GM21529 (cell line): ENCODE results near the gene RAB1A.

ENCODE experiments used
- ATAC-seq: cut with Tn5 transposase; IDR thresholded peaks from one replicate; pipeline ENCODE4 v1.9.1; 2021; ENCODE audit not compliant: unreplicated experiment

The RAB1A gene

DNA sequence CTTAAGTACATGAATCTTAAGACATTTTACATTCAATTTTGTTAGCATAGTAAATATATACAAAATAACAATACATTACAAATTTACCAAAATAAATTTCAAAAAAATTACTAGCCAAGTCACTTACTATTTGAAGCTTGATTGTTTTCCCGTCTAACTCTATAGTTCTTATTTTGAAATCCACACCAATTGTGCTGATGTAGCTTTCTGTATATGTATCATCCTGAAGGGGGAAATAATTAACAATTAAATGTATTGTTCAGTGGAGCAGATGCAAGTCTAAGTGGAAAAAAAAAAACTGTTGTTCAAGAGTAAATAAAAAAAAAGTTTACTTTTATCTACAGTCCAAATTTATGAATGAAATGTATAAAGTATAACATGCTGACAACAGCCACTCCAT, 32.1 kb downstream of the RAB1A start:
- ATAC-seq, result no peak

DNA sequence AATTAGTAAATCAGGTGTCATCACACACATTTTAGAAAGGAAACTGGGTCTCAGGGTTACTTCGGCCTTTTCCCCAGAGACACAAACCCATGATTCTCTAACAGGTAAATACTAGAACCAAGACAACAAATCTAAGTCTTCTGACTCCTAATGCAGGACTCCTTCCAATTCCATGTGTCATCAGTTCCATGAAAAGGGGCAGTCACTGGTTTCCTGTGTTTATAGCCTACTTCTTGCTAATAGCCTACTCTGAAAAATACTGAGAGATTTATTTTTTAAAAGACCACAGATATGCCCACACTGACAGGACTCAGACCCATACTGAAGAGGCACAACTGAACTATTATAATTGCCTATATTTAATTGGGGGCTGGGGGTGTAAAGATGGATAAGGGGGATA, 33.0 kb downstream of the RAB1A start:
- no peak for ATAC-seq

DNA sequence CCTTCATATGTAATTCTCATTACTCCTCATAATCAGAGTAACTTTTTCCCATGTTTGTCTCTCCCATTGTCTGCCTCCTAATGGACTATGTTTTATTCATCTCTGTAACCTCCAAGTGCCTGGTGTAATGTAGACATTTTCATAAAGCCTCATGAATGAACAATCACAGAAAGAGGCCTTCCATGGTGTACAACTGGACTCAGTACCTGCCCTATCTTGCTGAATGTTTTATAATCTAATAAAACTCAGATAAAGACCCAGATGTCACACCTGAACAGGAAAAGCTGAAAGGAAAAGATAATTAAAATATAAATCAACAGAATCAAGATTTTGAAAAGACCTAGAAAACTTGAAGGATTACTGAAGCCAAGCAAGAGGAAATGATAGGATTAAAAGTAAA, 36.7 kb downstream of the RAB1A start:
- no peak for ATAC-seq

DNA sequence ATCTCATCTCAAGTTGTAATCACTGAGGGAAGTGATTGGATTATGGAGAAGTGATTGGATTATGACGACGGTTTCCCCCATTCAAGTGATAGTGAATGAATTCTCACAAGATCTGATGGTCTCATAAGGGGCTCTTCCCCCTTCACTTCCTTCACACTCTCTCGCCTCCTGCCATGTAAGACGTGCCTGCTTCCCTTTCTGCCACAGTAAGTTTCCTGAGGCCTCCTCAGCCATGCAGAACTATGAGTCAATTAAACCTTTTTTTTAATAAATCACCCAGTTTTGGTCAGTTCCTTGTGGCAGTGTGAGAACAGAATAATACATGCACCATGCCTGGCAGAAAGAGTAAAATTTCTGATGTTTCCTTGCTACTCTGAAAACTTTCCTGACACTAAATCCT, 37.1 kb downstream of the RAB1A start:
- ATAC-seq, result no peak

DNA sequence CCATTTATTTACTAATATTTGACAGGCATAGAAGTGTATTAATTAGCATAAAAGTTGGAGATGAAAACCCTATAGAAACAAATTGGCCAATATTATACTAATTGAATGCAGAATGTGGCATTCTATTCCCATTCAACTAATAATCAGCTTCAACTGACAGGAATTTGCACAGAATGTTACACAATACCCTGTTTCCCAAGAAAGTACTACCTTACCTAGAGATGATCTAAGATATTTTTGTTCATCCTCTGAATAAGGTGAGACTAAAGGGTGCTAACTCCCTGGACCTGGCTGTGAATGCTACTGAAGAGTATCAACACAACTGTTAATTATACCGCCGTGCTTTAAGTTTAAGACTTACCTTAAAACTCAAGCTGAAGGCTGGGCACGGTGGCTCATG, 44.8 kb downstream of the RAB1A start:
- ATAC-seq, result no peak

DNA sequence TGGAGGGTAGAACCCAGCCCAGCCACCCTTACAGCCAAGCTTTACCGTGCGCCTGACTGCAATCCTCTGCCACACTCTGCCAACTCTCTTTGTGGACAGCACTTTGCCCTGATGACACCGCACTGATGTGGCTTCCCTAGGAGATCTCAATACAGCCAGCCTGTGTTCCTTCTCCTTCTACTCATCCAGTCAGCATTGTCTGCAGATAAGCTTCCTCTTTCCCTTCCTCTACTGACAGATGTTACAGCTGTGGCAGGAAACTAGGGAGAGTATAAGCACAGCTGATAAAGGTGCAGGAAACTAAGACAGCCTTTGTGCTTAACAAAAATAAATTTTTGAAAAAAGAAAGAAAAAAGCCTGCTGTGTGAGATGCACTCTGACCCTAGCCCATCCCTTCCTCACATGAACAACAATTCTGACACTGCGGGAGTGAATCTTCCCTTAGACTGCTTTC, 48.6 kb downstream of the RAB1A start:
- no peak for ATAC-seq

DNA sequence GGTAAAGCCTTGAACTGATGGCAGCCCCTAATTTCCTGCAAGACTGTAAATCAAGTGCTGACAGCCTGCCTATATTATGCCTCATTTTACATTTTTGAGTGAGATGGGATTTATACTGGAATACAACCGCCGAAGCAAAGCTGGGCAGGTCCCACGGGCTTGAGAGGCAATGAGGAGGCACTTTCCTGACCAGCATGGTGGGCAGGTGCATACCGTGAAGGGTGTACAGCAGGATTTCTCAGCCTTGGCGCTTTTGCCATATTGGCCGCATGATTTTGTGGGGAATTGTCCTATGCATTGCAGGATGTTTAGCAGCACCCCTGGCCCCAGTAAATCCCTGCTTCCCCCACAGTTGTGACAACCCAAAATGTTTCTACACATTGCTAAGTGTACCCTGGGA, 50.9 kb downstream of the RAB1A start:
- no peak for ATAC-seq

DNA sequence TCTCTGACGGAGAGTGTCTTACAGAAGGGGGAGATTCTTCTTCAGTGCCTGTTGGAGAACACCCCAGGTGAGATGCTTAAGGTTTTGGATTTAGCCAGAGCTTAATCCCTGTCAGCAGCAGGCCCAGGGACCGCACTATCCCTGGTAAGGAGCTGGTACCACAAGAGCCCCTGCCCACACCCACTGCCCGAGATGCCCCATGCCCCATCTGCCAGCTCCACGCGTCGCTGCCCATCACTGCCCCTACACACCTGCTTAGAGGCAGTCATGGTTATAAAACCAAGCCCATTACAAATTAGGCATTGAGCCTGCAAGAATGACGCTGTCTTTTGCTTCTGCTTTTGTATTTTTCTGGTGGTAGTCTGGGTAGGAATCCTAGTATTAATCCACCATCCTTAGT, 52.0 kb downstream of the RAB1A start:
- no peak for ATAC-seq

DNA sequence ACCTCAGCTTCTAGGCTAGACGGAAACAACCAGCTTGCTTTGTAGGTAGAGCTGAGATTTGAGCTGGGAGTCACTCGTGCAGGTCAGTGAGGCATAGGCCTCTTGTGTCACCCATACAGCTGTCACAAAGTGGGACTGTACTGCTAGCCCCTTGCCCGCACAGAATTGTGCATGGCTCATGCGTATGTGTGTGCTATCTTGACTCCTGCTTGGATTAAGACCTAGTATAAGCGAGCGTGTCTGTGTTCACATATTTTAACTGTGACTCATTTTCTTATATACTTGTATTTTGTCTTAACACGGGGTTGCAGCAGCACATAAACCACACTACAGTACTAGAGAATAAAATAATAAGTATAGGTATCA, 53.6 kb downstream of the RAB1A start:
- no peak for ATAC-seq

DNA sequence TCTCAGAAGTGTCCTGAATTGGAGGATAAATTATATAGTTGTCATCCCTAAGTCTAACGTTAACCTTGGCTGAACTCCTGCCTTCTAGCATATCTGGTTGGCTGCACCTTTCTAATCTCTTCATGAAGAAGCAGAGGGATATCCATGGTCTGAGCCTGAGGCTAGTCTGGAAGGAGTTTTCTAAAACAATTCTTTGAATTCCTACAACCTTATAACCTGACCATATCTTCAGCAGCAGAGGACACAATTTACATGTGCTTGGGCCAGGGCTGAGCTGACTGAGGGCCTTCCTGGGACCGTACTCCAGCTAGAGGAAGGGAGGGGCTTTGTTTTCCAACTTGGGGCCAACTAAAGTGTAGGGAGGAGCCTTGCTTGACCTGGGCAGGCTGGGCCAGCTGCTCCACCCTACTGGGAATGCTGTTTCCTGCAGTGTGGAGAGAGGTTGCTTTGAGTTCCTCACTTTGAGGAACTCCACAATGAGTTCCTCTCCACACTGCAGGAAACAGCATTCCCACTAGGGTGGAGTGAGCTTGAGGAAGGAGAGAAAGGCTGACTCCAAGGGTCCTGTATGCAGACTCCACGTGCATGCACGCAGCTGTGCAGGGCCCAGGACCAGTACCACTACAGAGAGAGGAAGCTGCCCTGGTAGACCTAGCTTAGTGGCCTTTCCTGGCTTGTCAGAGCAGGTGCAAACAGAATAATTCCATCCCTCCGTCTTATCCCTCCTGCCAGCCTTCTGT, 54.1 kb downstream of the RAB1A start:
- no peak for ATAC-seq

DNA sequence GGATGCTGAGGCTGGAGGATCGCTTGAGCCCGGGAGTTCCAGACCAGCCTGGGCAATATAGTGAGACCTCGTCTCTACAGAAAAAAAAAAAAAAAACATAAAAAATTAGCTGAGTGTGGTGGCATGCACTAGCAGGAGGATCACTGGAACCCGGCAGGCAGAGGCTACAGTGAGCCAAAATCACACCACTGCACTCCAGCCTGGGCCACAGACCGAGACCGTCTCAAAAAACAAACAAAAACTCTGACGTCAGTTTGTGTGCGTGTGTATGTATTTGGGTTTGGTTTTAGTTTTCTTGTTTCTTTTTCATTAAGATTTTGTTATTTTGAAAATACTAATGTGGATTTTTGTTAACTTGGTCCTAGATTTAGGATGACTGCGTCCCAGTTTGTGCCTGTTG, 54.7 kb downstream of the RAB1A start:
- ATAC-seq, result no peak

DNA sequence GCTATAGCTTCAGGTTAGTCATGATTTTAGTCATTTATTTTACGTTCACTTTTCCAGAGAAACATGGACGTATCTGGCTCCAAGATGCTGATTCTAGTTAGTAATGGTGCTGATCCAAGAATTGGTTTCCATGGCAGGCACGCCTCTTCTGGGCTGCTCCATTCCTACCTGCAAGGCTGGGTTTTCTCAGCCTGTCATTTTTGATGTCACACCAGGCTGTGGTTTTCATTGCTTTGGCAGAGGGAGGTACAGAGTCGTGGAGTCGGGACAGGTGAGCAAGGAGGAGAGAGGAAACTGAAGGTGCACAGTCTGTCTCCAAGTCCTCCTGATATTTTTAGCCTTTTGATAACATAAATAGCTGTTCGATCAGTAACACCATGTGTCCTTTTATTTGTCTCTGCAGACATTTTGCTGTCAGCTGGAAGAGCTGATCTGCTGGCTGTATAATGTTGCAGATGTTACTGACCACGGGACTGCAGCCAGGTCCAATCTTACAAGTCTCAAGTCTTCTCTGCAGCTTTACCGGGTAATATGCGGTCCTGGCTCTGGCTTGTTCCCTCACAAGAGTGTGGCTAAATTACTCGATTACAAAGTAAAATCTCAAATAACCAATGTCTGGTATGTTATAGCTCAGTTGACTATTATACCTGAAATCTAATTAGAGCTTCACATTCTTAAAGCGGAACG, 55.9 kb downstream of the RAB1A start:
- ATAC-seq, result no peak

DNA sequence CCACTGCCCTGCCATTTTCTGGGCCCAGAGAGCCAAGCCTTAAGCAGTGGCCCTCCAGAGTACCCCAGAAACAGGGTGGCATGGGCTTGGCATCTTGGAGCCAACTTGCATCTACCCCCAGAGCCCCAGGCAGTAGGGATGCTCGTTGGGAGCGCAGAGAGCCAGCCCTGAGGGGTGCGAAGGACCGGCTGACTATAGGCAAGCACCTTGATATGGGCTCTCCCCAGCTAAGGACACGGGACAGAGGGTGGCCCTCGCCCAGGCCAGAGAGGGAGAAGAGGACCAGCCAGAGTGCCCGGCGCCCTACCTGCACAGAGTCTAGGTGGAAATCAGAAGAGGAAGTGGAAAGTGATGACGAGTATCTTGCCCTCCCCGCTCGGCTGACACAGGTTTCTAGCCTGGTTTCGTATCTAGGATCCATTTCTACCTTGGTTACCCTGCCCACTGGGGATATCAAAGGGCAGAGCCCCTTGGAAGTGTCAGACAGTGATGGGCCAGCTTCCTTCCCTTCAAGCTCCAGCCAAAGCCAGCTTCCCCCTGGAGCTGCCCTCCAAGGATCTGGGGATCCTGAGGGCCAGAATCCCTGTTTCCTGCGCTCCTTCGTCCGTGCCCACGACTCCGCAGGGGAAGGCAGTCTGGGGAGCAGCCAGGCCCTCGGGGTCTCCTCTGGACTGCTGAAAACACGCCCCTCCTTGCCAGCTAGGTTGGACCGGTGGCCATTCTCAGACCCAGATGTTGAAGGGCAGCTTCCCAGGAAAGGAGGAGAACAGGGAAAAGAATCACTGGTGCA, 57.5 kb downstream of the RAB1A start:
- ATAC-seq, result no peak

DNA sequence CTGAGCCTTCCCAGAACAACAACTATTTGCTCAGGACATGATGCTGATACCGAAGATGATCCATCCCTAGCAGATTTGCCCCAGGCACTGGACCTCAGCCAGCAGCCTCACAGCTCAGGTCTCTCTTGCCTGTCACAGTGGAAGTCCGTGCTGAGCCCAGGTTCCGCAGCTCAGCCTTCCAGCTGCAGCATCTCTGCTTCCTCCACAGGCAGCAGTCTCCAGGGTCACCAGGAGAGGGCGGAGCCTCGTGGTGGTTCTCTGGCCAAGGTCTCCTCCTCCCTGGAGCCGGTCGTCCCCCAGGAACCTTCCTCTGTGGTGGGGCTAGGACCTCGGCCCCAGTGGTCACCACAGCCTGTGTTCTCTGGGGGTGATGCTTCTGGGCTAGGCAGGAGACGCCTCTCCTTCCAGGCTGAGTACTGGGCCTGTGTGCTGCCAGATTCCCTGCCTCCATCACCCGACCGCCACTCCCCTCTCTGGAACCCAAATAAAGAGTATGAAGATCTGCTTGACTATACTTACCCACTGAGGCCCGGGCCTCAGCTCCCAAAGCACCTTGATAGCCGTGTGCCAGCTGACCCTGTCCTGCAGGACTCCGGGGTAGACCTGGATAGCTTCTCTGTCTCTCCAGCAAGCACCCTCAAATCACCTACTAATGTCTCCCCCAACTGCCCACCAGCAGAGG, 58.3 kb downstream of the RAB1A start:
- no peak for ATAC-seq

DNA sequence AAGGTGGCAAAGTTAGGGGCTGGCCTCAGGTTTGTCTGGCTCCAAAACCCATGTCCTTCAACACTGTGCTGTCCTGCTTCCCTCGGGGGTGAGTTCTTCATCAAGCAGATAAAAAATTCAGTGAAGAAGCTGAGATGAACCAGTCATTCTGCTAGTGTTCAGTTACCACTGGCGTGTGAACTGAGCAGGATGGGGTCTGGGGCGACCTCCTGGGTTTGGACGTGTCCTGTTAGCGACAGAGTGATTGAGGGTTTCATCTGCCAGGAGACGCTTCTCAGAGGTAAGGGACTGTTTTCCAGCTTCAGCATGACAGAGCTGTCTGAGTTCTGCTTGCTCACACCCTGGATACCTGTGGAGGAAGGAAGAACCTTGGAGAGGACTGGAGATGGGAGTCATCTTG, 59.0 kb downstream of the RAB1A start:
- ATAC-seq, result no peak

DNA sequence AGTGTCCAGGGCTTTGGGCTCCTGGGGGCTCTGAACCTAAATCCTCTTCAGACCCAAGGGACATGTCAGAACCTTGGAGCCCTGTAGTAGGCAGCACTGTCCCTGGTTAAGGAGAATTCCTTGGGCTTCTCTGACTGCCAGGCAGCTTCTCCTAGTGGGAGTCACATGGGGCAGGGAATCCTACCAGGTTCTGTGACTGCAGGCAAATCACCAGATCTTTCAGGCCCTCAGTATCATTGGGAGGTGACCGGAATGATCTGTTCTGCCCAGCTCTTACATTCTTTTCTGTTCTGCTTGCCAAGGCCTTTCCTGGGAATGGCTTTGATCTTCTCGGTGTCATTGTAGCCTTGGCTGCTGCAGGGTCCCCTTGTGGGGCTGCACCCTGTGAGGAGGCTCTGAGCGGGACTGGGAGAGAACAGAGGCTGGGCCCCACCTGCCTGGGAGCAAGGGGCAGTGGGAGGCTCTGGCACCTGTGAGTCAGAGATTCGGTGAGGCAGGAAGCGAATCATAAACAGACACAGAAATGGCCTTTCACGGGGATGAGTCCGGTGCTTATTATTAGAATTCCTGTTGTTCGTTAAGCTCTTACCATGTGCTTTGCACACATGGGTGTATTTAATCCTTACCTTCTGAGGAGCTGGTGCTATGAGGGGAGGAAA, 59.6 kb downstream of the RAB1A start:
- ATAC-seq, result no peak

DNA sequence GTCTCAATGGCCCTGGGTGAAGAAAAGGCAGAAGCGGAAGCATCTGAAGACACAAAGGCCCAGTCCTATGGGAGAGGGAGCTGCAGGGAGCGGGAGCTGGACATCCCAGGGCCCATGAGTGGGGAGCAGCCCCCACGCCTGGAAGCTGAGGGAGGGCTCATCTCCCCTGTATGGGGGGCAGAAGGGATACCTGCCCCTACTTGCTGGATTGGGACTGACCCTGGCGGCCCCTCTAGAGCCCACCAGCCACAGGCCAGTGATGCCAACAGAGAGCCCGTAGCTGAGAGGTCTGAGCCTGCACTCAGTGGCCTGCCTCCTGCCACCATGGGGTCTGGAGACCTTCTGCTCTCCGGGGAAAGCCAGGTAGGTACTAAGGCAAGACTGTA, 60.5 kb downstream of the RAB1A start:
- no peak for ATAC-seq

DNA sequence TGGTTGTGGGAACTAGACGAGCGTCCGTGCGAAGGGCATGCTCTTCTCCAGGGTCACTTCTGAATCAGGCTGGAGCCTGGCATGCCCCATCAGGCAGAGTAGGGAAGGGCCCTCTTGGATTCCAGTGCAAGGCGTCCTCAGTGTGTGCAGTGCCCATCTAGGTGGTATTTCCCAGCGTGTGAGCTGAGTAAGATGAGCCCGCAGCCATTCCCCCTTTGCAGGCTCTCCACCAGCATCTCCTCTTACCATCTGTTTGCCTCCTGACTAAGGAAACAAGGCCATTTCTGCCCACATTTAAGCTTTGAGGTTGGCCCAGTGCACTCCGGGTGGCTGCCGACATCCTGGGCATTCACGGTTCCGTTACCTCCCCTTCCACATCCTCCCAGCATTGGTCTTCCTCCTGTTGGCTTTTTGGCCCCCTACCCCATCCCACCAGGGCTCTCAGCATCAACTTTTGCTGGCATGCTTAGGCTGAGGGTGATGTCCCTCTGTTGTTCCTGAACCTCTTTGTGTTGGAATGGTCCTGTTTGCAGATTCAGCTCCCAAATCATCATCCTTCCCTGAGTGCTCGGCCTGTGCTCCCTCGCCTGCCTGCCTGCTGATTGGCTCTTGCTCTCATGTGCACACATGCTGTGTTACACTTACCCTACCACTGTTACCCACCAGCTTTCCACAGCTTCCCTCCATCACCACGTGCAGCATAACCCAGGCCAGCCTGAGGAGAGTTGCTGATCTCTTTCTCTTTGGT, 61.9 kb downstream of the RAB1A start:
- no peak for ATAC-seq

DNA sequence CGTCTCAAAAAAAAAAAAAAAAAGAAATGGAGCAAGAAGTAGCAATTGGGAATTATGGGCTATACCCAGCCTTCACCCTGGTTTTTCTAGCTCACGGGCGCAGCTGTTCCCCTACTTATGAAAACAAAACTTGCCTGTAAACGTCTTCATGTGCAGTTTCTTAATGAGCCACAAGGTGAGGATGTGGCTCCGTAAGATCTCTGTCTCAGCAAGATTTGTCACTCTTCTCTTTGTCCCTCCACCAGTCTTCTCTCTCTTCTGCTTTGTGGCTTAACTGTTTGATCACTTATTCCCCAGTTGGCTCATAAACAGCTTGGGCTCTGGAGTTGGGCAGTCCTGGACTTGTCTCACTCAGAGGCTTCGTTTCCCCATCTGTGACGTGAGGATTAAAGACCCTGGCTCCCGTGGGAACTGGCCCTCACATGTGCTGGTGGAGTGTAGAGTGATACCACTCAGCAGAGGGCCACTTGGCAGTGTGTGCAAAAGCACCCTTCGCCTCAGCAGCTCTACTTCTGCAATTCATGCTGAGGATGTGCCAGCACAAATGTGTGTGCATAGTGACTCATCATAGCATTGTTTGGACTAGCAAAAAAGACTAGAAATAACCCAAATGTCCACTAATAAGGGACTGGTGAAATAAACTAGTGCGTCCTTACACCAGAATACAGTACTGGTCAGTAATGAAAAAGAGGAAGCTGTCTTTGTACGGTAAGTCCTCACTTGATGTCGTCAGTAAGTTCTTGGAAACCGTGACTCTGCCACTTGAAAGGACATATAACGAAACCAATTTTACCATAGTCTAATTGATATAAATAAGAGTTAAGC, 65.0 kb downstream of the RAB1A start:
- ATAC-seq, result peak; percentile 89
